Smooth muscle cell (in vitro differentiated cells): Measurements from ENCODE around the gene DYNLT3. TPM values are rescaled to one million over a fixed set of nuclear protein-coding genes. Genes with fewer than 3 reads are reported as not detected.

ENCODE experiments used
- DNase-seq: peaks from one replicate; lab custom pipeline; 2025; ENCODE audit not compliant: unreplicated experiment; lab: John Stamatoyannopoulos, UW
- H2AFZ ChIP-seq: fragments of 200-600 bp; sonication (generic); 2 replicates; pipeline ENCODE4 v1.6.0; 2016; ENCODE audit warnings: antibody characterized with exemption, low read depth, mild to moderate bottlenecking
- H3F3A ChIP-seq: fragments of 200-600 bp; sonication (generic); 2 replicates; pipeline ENCODE4 v1.6.0; 2017; ENCODE audit warnings: antibody characterized with exemption, low read depth
- H3K27ac ChIP-seq: fragments of 200-600 bp; sonication (generic); 2 replicates; pipeline ENCODE4 v1.5.1; 2016; ENCODE audit warnings: low read depth, mild to moderate bottlenecking
- H3K27me3 ChIP-seq: fragments of 200-600 bp; sonication (generic); 2 replicates; pipeline ENCODE4 v1.6.1; 2016; ENCODE audit warnings: low read depth, mild to moderate bottlenecking
- H3K36me3 ChIP-seq: fragments of 200-600 bp; sonication (generic); 2 replicates; pipeline ENCODE4 v1.5.1; 2016; ENCODE audit warnings: low read depth
- H3K4me1 ChIP-seq: fragments of 200-600 bp; sonication (generic); 2 replicates; pipeline ENCODE4 v1.5.1; 2016; ENCODE audit warnings: low read depth
- H3K4me2 ChIP-seq: fragments of 200-600 bp; sonication (generic); 2 replicates; pipeline ENCODE4 v1.6.0; 2016; ENCODE audit warnings: mild to moderate bottlenecking
- H3K4me3 ChIP-seq: fragments of 200-600 bp; sonication (generic); 2 replicates; pipeline ENCODE4 v1.5.1; 2016; ENCODE audit warnings: mild to moderate bottlenecking
- H3K79me2 ChIP-seq: fragments of 200-600 bp; sonication (generic); 2 replicates; pipeline ENCODE4 v1.6.0; 2016; ENCODE audit warnings: low read depth, mild to moderate bottlenecking
- H3K9ac ChIP-seq: fragments of 200-600 bp; sonication (generic); 2 replicates; pipeline ENCODE4 v1.6.0; 2016; ENCODE audit warnings: low read depth
- H3K9me3 ChIP-seq: fragments of 200-600 bp; sonication (generic); replicated peaks from 2 replicates; pipeline ENCODE4 v1.5.1; 2016; ENCODE audit warnings: low read depth
- H4K20me1 ChIP-seq: fragments of 200-600 bp; sonication (generic); 2 replicates; pipeline ENCODE4 v1.6.0; 2016; ENCODE audit warnings: low read depth
- polyA plus RNA-seq: library from polyadenylated mRNA; unstranded; fragments of >200 nt; fragmentation: Nextera tagmentation; extraction: Ambion mirVana; gene quantifications from 2 replicates; pipeline ENCODE4 v1.2.1, GENCODE V29; 2016
- small RNA-seq: library from RNA; depleted of rRNA; stranded (forward); fragments of <200 nt; gene quantifications from one replicate; pipeline ENCODE3, GENCODE V24; 2014
- total RNA-seq: library from RNA; depleted of rRNA; stranded (reverse); fragments of >200 nt; gene quantifications from 2 replicates; pipeline ENCODE4 v1.2.3, GENCODE V29; 2014
- TF ChIP-seq, protein P1 (sequence below): fragments of 200-600 bp; sonication (generic); IDR thresholded peaks from 2 replicates; pipeline ENCODE4 v1.5.1; 2017; ENCODE audit warnings: borderline replicate concordance, mild to moderate bottlenecking, antibody characterized with exemption; ENCODE audit not compliant: insufficient read depth, poor library complexity, severe bottlenecking

Gene DYNLT3
- total and polyA plus RNA-seq, 2 experiments from 2014 or later: 77.7 to 89.4 TPM

DNA sequence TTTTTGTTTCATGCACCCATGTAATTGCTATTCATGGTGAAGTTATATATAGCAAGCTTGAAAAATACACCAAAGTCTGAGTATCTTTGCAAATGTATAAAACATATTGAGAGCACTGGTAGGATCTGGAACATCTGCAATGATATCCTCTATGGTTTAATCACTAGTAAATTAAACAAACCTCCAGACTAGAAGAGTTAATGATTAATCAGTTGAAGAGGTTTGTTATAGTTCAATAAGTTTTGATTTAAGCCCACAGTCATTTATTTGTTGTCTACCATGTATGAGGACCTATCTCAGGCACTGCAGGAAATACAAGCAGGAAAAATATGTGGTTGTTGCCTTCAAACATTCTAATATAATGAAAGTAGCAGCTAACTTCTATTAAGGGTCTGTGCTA, 51.1 kb downstream of the DYNLT3 start:
- H3F3A ChIP-seq: no peaks in the 10 kb centered on the region
- no peak overlapping the region for H3K27ac ChIP-seq
- TF ChIP-seq, protein P1, sequence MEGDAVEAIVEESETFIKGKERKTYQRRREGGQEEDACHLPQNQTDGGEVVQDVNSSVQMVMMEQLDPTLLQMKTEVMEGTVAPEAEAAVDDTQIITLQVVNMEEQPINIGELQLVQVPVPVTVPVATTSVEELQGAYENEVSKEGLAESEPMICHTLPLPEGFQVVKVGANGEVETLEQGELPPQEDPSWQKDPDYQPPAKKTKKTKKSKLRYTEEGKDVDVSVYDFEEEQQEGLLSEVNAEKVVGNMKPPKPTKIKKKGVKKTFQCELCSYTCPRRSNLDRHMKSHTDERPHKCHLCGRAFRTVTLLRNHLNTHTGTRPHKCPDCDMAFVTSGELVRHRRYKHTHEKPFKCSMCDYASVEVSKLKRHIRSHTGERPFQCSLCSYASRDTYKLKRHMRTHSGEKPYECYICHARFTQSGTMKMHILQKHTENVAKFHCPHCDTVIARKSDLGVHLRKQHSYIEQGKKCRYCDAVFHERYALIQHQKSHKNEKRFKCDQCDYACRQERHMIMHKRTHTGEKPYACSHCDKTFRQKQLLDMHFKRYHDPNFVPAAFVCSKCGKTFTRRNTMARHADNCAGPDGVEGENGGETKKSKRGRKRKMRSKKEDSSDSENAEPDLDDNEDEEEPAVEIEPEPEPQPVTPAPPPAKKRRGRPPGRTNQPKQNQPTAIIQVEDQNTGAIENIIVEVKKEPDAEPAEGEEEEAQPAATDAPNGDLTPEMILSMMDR: no peak
- DNase-seq: no peak
- H3K79me2 ChIP-seq: no peaks in the 10 kb centered on the region
- H3K9ac ChIP-seq: no peak overlapping the region
- H4K20me1 ChIP-seq: no peaks in the 10 kb centered on the region
- H2AFZ ChIP-seq: no peak overlapping the region
- H3K9me3 ChIP-seq: no peaks in the 10 kb centered on the region
- no peaks in the 10 kb centered on the region for H3K27me3 ChIP-seq
- H3K4me1 ChIP-seq: no peaks in the 10 kb centered on the region
- no peak overlapping the region for H3K4me2 ChIP-seq
- no peak overlapping the region for H3K4me3 ChIP-seq
- H3K36me3 ChIP-seq: no peaks in the 10 kb centered on the region

Small RNA genes within 50 kb of the gene (small RNA-seq; reads per million reads assigned to genes)
- not detected for gene RNU6-49P

Other genes starting within 250 kb of the DYNLT3 start
- gene XK, start 161.8 kb downstream of the DYNLT3 start, total RNA-seq: 0.13 and 0.36 TPM in 2 replicates
- not detected in 2 replicates for gene XK, start 161.8 kb downstream of the DYNLT3 start, polyA plus RNA-seq
- gene CYBB, start 67.5 kb downstream of the DYNLT3 start, total RNA-seq: 0.09 TPM in 1 of 2 replicates, not detected in the other
- not detected in 2 replicates for gene CYBB, start 67.5 kb downstream of the DYNLT3 start, polyA plus RNA-seq
- 1.9 and 2.3 TPM in 2 replicates for gene SYTL5, start 159.0 kb upstream of the DYNLT3 start, total RNA-seq
- gene SYTL5, start 159.0 kb upstream of the DYNLT3 start, polyA plus RNA-seq: 0.27 and 1.4 TPM in 2 replicates